LNCAP (cell line): ENCODE measurements around the gene APC.

Source experiments
- TF ChIP-seq, protein P1 (sequence below): fragments of 450-650 bp; IDR thresholded peaks from 2 replicates; pipeline ENCODE4 v1.5.1; 2017; ENCODE audit warnings: mild to moderate bottlenecking

Gene APC

DNA sequence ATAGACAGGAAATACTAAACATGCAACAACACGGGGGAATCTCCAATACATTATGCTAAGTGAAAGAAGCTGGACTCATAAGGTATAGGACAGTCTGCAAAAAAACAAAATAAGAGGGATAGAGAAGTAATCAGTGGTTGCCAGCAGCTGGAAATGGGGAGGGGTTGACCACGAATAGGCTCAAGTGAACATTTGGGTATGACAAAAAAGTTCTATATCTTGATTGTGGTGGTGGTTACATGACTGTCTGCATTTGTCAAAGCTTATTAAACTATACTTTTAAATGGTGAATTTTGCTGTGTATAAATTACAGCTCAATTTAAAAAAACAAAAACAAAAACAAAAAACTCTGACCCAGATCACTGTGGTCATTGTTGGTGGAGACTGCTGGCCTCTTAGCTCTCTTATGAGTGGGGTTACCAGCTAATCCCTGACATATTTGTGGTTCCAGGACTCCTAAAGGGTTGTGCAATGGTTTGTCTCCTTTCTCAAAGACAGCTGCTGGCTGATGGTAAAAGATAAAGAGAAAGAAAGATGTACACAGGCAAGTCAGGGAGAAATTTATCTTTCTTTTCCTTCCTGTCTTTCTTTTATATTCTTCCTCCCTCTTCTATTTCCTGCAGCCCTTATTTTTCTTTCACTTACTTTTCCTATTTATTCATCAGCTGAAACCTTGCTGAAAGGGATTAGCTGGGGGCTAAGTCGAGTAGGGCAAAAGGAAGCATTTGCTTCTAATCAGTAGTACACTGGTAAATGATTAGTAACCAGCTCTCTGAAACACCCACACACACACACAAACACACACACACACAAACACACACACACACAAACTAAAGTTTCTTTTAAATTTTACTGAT is 42.6 kb upstream of the APC start:
- TF ChIP-seq, protein P1, sequence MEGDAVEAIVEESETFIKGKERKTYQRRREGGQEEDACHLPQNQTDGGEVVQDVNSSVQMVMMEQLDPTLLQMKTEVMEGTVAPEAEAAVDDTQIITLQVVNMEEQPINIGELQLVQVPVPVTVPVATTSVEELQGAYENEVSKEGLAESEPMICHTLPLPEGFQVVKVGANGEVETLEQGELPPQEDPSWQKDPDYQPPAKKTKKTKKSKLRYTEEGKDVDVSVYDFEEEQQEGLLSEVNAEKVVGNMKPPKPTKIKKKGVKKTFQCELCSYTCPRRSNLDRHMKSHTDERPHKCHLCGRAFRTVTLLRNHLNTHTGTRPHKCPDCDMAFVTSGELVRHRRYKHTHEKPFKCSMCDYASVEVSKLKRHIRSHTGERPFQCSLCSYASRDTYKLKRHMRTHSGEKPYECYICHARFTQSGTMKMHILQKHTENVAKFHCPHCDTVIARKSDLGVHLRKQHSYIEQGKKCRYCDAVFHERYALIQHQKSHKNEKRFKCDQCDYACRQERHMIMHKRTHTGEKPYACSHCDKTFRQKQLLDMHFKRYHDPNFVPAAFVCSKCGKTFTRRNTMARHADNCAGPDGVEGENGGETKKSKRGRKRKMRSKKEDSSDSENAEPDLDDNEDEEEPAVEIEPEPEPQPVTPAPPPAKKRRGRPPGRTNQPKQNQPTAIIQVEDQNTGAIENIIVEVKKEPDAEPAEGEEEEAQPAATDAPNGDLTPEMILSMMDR = no peak

DNA sequence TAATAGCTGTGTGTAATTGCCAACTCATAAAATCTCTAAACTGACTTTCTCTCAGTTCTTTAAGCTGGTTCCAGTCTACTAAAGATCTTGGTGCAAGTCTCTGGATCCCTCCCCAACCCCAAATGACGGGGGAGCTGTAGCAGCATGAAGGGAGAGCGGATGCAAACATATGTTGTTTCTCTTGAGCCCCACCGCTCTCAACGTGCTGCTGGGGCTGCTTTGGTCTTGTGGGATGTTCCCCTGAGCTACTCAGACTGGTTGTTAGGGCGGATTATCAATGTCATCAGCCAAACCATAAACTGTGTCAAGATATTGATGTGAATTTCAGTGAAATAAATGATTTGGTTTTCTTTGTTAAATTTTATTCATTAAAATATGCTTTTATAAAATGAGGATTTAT is 40.9 kb upstream of the APC start:
- TF ChIP-seq, protein P1 = no peak

DNA sequence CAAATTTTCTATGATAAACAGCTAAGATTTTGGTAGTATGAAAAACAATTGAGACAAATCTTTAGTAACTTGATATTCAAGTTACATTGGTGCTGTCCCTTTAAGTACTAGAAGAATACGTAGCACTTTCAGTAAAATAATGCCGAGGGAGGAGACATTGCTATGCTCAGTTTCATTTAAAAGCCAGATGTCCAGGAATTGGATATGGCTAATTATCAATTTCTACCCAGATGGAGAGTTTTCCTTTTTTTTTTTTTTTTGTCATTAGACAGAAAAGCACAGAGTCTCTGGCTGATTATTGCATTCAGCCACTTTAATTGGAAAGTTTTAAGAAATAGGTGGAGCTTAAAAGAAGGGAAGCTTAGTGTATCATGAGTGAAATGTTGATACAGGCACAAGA is 40.4 kb upstream of the APC start:
- TF ChIP-seq, protein P1 = no peak

DNA sequence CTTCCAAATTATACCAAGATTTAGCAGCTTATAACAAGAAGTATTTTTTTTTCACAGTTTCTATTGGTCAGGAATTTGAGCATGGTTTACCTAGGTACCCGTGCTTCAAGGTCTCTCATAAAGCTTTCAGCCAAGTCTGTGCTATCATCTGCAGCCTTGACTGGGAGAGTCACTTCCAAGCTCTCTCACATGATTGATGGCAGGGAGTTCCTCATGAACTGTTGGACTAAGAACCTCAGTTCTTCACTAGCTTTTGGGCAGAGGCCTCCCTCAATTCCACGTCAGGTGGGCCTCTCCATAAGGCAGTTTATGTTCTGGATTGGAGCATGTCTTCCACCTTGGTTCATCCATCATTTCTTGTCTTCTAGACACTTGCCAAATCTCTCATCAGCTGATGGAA is 39.9 kb upstream of the APC start:
- TF ChIP-seq, protein P1 = no peak

DNA sequence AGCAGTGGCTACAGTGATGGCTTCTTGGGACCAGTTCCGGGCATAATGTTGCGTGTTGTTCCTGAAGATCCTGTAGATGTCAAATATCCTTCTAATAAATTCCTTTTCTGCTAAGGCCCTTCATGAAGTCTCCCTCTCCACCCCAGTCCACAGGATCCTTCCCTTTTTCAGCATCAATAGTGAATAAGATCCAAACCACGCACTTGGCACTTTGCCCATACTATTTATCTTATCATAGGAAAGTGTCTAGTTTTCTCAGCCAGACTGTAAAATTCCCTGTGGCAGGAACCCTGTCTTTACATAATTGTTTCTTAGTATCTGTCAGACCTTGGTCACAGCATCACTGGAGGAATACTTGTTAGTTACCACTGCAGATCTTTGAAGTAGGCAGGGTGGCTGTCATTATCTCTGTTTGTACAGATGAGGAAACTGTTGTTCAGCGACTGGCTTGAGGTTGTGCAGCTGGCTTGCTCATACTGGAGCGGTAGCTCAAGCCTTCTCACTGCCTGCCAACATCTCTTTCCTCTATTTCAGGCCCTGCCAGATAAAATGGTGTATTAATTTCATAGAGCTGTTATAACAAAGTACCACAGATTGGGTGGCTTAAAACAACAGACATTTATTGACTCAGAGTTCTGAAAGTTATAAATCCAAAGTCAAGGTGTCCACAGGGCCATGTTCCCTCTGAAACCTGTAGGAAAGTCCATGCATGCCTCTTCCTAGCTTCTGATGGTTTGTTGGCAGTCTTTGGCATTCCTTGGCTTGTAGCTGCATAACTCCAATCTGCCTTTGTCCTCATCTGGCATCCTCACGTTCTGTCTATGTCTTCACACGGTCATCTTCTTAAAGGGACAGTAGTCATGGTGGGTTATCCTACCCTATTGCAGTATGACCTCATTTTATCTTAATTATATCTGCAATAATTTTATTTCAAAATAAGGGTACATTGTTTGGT is 33.5 kb upstream of the APC start:
- TF ChIP-seq, protein P1 = no peak

DNA sequence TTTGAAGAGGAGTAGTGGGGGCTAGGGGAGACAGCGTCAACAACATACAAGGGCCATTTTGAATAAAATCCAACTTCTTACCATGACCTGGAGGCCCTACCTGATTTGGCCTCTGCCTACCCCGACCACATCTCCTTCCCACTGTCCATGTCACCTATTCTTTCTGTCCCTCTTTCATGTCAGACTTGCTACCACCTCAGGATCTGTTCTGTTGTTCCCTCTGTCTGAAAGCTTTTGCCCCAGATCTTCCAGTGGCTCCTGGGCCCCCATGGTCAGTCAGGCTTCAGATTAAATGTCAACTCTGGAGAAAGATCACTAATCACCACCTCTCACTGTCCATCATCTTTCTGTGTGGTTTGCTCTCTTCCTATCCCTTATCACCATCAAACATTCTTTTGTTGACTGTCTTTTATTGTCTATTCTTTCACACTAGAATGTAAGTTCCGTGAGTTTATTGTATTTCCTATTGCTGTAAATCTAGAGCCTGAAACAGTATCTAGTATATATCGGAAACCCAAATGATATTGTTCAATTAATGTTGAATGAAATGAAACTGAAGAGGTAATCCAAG is 31.2 kb upstream of the APC start:
- TF ChIP-seq, protein P1 = no peak
